Measurements from ENCODE around the gene USP32. TPM values are rescaled to one million over a fixed set of nuclear protein-coding genes. Genes with fewer than 3 reads are reported as not detected.

Gene USP32
- polyA plus RNA-seq, 1 donor (not counting 4 experiments of a cell fraction or from before 2014, with no cell fraction given) = 37.6 TPM

DNA sequence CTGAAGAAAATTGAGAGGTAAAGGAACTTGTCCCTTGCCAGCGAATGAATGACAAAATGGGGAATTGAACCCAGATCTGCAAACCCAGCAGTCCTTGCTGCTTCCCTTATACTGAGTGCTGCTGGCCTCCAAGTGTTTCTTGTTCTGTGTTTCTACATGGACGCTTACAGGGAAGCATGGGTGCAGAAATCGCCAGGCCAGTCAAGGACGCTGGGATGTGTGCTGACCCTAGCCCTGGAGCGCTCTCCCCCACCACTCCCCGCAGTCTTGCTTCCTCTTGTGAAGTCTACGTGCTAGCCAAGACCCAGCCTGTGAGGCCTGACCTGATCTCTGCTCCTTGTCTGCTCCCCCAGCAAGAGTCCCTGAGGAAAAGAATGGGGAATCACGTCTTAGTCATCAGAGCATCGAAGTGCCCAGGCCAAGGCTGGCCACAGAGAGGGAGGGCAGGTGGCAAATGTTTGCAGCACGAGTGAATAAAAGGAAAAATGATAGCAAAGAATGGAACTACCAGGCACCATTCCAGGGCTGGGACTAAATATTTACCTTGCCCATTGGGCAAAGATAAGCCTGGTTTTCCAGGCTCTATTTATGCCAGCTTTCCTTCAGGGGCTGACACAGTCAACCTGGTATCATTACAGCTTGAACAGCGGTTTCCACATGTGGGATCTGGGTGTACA is 224.7 kb downstream of the USP32 start:
- Histone ChIP-seq H4K20me1 (ENCODE audit: control insufficient read depth, extremely low read depth, insufficient read depth, low read length) (no peaks in the 10 kb centered on the region), H3K4me3 (ENCODE audit: control insufficient read depth in 2 of 3, extremely low read depth in 1 of 3, insufficient read depth in 2 of 3, low read depth in 1 of 3, low read length in 3 of 3) (no peak overlapping the region), H3K79me2 (ENCODE audit: control insufficient read depth, insufficient read depth, low read length) (no peaks in the 10 kb centered on the region), H3K4me2 (ENCODE audit: control insufficient read depth, extremely low read depth, insufficient read depth, low read depth, low read length) (no peak overlapping the region), H3K9me1 (ENCODE audit: control insufficient read depth, extremely low read depth, insufficient read depth, low read length) (no peaks in the 10 kb centered on the region), H3K9me3 (ENCODE audit: control insufficient read depth, low read depth, low read length) (no peaks in the 10 kb centered on the region), H3K36me3 (ENCODE audit: control insufficient read depth in 2 of 2, extremely low read depth in 1 of 2, insufficient read depth in 2 of 2, low read length in 2 of 2) (no peaks in the 10 kb centered on the region), H3K27me3 (ENCODE audit: control insufficient read depth, extremely low read depth, insufficient read depth, low read length) (no peaks in the 10 kb centered on the region), H3K4me1 (ENCODE audit: control insufficient read depth, extremely low read depth, insufficient read depth, low read length) (peaks cover 7% of the 10 kb centered on the region), H2AFZ (ENCODE audit: control insufficient read depth, low read length) (no peak overlapping the region), H3K9ac (ENCODE audit: control insufficient read depth, extremely low read depth, insufficient read depth, low read length) (no peak overlapping the region), H3K27ac (ENCODE audit: control insufficient read depth, insufficient read depth, low read length) (no peak overlapping the region)
- dilution Hi-C loops (cut with MboI; ENCODE audit: extremely low pct_ligation_motif_present, low sequenced_read_pairs) = no loop called here
- peak; percentile 13 for FAIRE-seq
- TF ChIP-seq, protein P1, sequence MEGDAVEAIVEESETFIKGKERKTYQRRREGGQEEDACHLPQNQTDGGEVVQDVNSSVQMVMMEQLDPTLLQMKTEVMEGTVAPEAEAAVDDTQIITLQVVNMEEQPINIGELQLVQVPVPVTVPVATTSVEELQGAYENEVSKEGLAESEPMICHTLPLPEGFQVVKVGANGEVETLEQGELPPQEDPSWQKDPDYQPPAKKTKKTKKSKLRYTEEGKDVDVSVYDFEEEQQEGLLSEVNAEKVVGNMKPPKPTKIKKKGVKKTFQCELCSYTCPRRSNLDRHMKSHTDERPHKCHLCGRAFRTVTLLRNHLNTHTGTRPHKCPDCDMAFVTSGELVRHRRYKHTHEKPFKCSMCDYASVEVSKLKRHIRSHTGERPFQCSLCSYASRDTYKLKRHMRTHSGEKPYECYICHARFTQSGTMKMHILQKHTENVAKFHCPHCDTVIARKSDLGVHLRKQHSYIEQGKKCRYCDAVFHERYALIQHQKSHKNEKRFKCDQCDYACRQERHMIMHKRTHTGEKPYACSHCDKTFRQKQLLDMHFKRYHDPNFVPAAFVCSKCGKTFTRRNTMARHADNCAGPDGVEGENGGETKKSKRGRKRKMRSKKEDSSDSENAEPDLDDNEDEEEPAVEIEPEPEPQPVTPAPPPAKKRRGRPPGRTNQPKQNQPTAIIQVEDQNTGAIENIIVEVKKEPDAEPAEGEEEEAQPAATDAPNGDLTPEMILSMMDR (optimal IDR thresholded peaks at IDR 0.05 in 1 of 3, IDR thresholded peaks at IDR 0.05 in 1 of 3, conservative IDR thresholded peaks at IDR 0.05 in 1 of 3; ENCODE audit: extremely low read depth in 1 of 3, insufficient read depth in 2 of 3, low read length in 3 of 3) = no peak
- TF ChIP-seq EZH2 (IDR thresholded peaks at IDR 0.05; ENCODE audit: low read length) = no peak
- no peak for DNase-seq (ENCODE audit: low read depth, low spot score)

DNA sequence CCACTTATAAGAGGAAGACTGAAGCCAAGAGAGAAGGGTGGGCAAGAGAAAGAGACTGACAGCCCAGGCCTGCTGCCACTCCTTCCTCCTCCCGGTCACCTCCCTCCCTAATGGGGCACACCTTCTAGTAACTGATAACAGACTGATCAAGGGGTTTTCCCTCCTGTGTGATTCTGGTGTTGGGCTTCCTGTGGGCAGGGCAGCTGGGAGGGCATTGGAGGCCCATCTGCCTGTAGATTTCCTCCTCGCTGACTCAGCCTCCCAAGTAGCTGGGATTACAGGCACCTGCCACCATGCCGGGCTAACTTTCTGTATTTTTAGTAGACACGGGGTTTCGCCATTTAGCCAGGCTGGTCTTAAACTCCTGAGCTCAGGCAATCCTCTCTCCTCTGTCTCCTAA is 226.0 kb downstream of the USP32 start:
- H2AFZ ChIP-seq (ENCODE audit: control insufficient read depth, low read length) = no peak overlapping the region
- H3K9me1 ChIP-seq (ENCODE audit: control insufficient read depth, extremely low read depth, insufficient read depth, low read length) = no peaks in the 10 kb centered on the region
- no peak overlapping the region for H3K4me2 ChIP-seq (ENCODE audit: control insufficient read depth, extremely low read depth, insufficient read depth, low read depth, low read length)
- H3K9ac ChIP-seq (ENCODE audit: control insufficient read depth, extremely low read depth, insufficient read depth, low read length) = no peak overlapping the region
- H3K36me3 ChIP-seq (ENCODE audit: control insufficient read depth in 2 of 2, extremely low read depth in 1 of 2, insufficient read depth in 2 of 2, low read length in 2 of 2) = no peaks in the 10 kb centered on the region
- H3K4me3 ChIP-seq (ENCODE audit: control insufficient read depth in 2 of 3, extremely low read depth in 1 of 3, insufficient read depth in 2 of 3, low read depth in 1 of 3, low read length in 3 of 3) = no peak overlapping the region
- H3K79me2 ChIP-seq (ENCODE audit: control insufficient read depth, insufficient read depth, low read length) = no peaks in the 10 kb centered on the region
- dilution Hi-C loops (cut with MboI; ENCODE audit: extremely low pct_ligation_motif_present, low sequenced_read_pairs) = no loop called here
- DNase-seq (ENCODE audit: low read depth, low spot score) (no peak), FAIRE-seq (no peak)
- TF ChIP-seq, protein P1 (optimal IDR thresholded peaks at IDR 0.05 in 1 of 3, IDR thresholded peaks at IDR 0.05 in 1 of 3, conservative IDR thresholded peaks at IDR 0.05 in 1 of 3; ENCODE audit: extremely low read depth in 1 of 3, insufficient read depth in 2 of 3, low read length in 3 of 3) = no peak
- TF ChIP-seq EZH2 (IDR thresholded peaks at IDR 0.05; ENCODE audit: low read length) = no peak
- no peaks in the 10 kb centered on the region for H3K9me3 ChIP-seq (ENCODE audit: control insufficient read depth, low read depth, low read length)
- peaks cover 7% of the 10 kb centered on the region for H3K4me1 ChIP-seq (ENCODE audit: control insufficient read depth, extremely low read depth, insufficient read depth, low read length)
- H3K27me3 ChIP-seq (ENCODE audit: control insufficient read depth, extremely low read depth, insufficient read depth, low read length) = peaks cover 3% of the 10 kb centered on the region
- H4K20me1 ChIP-seq (ENCODE audit: control insufficient read depth, extremely low read depth, insufficient read depth, low read length) = no peaks in the 10 kb centered on the region
- H3K27ac ChIP-seq (ENCODE audit: control insufficient read depth, insufficient read depth, low read length) = no peak overlapping the region
